ENCODE results near the gene PEAK1. TPM values are rescaled to one million over a fixed set of nuclear protein-coding genes. Genes with fewer than 3 reads are reported as not detected.

The PEAK1 gene
- total and polyA plus RNA-seq, 10 of the 15 experiments (the other 5 are each of a cell fraction or from before 2014, with no cell fraction given), result 0.62 to 24.2 (median 11.2) TPM

GRCh38 chr15:77179541-77179998 lies 240.3 kb downstream of the PEAK1 start:
- no peaks in the 10 kb centered on the region for H3K9me3 ChIP-seq (replicated peaks; ENCODE audit: control insufficient read depth, insufficient read depth, low read length)
- H3K9ac ChIP-seq (ENCODE audit: control insufficient read depth, insufficient read depth, low read length), result no peak overlapping the region
- DNase-seq (ENCODE audit: low read depth, low spot score) (peak; percentile 74), ATAC-seq (peak; percentile 74), FAIRE-seq (peak; percentile 56)
- ChIA-PET CTCF (interaction anchor here (0.7 to 18.9 kb wide), 23 partner anchors 9 to 362 kb away, joined by 3 to 455 read pairs (median 5); no protein-coding TSS in a partner anchor), POLR2A (interaction anchor here (0.6 to 1.9 kb wide), 9 partner anchors 10 to 363 kb away, joined by 3 to 7 read pairs (median 4); no protein-coding TSS in a partner anchor), SMC1A (ENCODE audit: uncharacterized antibody, unreplicated experiment) (interaction anchor here (0.7 to 15.7 kb wide), 24 partner anchors 9 to 361 kb away, joined by 3 to 365 read pairs (median 6); partner anchors contain the start of gene PEAK1), RAD21 (ENCODE audit: unreplicated experiment) (interaction anchor here (0.6 to 15.0 kb wide), 19 partner anchors 9 to 364 kb away, joined by 3 to 286 read pairs (median 5); partner anchors contain the start of gene HMG20A)
- H3K36me3 ChIP-seq (ENCODE audit: control insufficient read depth in 2 of 2, insufficient read depth in 2 of 2, low read length in 1 of 2), result no peaks in the 10 kb centered on the region
- H3K4me2 ChIP-seq (ENCODE audit: control insufficient read depth, insufficient read depth), result peak overlapping the region; percentile 67
- BruUV-seq (replicated peaks), result TSS peak; percentile 57
- no peaks in the 10 kb centered on the region for H4K20me1 ChIP-seq (ENCODE audit: control insufficient read depth, insufficient read depth)
- peaks cover 47% of the 10 kb centered on the region for H3K4me1 ChIP-seq (ENCODE audit: control insufficient read depth, insufficient read depth, low read length)
- in situ Hi-C loops (cut with MboI) (no loop called here), intact Hi-C loops (cut with micrococcal nuclease; ENCODE audit: unreplicated experiment) (loop anchor here (1.0 kb wide), 1 partner anchor 60 kb away; no protein-coding TSS in a partner anchor)
- no peaks in the 10 kb centered on the region for H3K27me3 ChIP-seq (replicated peaks in 1 of 2; ENCODE audit: control insufficient read depth in 2 of 2, insufficient read depth in 2 of 2, low read length in 1 of 2)
- H3K79me2 ChIP-seq (ENCODE audit: control insufficient read depth, insufficient read depth, low read length), result no peaks in the 10 kb centered on the region
- H3K27ac ChIP-seq (ENCODE audit: control insufficient read depth, insufficient read depth), result peak overlapping the region; percentile 90
- no peak overlapping the region; the same call in 1 of the 2 replicates for H2AFZ ChIP-seq (ENCODE audit: control insufficient read depth, low read depth, low read length)
- no peak overlapping the region; the same call in 1 of the 2 replicates for H3K4me3 ChIP-seq
- TF ChIP-seq TARDBP (IDR thresholded peaks at IDR 0.05; ENCODE audit: borderline replicate concordance), result no peak
- no peak for TF ChIP-seq RFX5 (IDR thresholded peaks at IDR 0.05; ENCODE audit: low read depth, low read length)
- TF ChIP-seq CTCF (IDR thresholded peaks at IDR 0.05 in 2 of 3, conservative IDR thresholded peaks at IDR 0.05 in 1 of 3; ENCODE audit: control insufficient read depth in 2 of 3, extremely low read depth in 1 of 3, insufficient read depth in 1 of 3, low read depth in 3 of 3, low read length in 3 of 3), result peak in 2 of 3 experiments; percentile 17 to 41; a peak in 2 of 6 replicates
- peak; percentile 71 for TF ChIP-seq RELB (IDR thresholded peaks at IDR 0.05; ENCODE audit: low read depth)
- TF ChIP-seq EED (IDR thresholded peaks at IDR 0.05; ENCODE audit: low read depth), result peak; percentile 53; the same call in 1 of the 2 replicates
- TF ChIP-seq MLLT1 (IDR thresholded peaks at IDR 0.05), result peak; percentile 44; the same call in 1 of the 2 replicates
- TF ChIP-seq E2F4 (IDR thresholded peaks at IDR 0.05; ENCODE audit: low read depth, low read length), result no peak
- peak; percentile 78 to 81 for TF ChIP-seq IKZF2 (IDR thresholded peaks at IDR 0.05)
- no peak for TF ChIP-seq PRDM15 (CRISPR knock-in tag; IDR thresholded peaks at IDR 0.05)
- peak; percentile 19 for TF ChIP-seq SP1 (IDR thresholded peaks at IDR 0.05; ENCODE audit: low read depth, low read length)
- peak; percentile 56 for TF ChIP-seq RAD21 (IDR thresholded peaks at IDR 0.05; ENCODE audit: insufficient read depth, low read depth, low read length)
- no peak for TF ChIP-seq FOXK2 (IDR thresholded peaks at IDR 0.05)
- peak in 1 of 2 experiments; percentile 73; a peak in 1 of 4 replicates for TF ChIP-seq EP300 (IDR thresholded peaks at IDR 0.05; ENCODE audit: borderline replicate concordance in 1 of 2, control insufficient read depth in 1 of 2, low read depth in 2 of 2, low read length in 2 of 2)

All from GM12878 (cell line).